Upper lobe of left lung (tissue), 4 donors: ENCODE measurements around the gene OCSTAMP.

Source experiments
- CTCF ChIP-seq, 6 experiments: fragments of 450-650 bp in 4 of 6; fragments of 200-600 bp in 2 of 6; sonication (generic) in 2 of 6; IDR thresholded peaks; one replicate each; pipeline ENCODE4 v1.5.1; 2016 to 2019; ENCODE audit warnings: antibody characterized with exemption in 6 of 6
- EP300 ChIP-seq, 4 donors: sonication (generic); formaldehyde crosslinking; IDR thresholded peaks; one replicate each; pipeline ENCODE4 v1.5.1; 2017; ENCODE audit warnings: antibody characterized with exemption in 4 of 4, control low read depth in 2 of 4
- POLR2A ChIP-seq, 4 donors: fragments of 450-650 bp; IDR thresholded peaks; one replicate each; pipeline ENCODE4 v1.5.1; 2016 to 2017; ENCODE audit warnings: antibody characterized with exemption in 4 of 4, mild to moderate bottlenecking in 2 of 4

- TF ChIP-seq CTCF (IDR thresholded peaks at IDR 0.05) (no peak), POLR2A (IDR thresholded peaks at IDR 0.05) (no peak), EP300 (IDR thresholded peaks at IDR 0.05) (no peak)
Measured at GRCh38 chr20:46547995-46548394, 2.5 kb downstream of the OCSTAMP start.
